Measurements from ENCODE around the gene ZNF302.
A peak's percentile ranks its signal among the peaks of the same experiment; 100 is the strongest.
"Not testable (repeated sequence)": the region's sequence is repeated elsewhere in the genome, so short reads cannot be mapped to it uniquely, and the experiment has no call there.

Gene ZNF302

DNA sequence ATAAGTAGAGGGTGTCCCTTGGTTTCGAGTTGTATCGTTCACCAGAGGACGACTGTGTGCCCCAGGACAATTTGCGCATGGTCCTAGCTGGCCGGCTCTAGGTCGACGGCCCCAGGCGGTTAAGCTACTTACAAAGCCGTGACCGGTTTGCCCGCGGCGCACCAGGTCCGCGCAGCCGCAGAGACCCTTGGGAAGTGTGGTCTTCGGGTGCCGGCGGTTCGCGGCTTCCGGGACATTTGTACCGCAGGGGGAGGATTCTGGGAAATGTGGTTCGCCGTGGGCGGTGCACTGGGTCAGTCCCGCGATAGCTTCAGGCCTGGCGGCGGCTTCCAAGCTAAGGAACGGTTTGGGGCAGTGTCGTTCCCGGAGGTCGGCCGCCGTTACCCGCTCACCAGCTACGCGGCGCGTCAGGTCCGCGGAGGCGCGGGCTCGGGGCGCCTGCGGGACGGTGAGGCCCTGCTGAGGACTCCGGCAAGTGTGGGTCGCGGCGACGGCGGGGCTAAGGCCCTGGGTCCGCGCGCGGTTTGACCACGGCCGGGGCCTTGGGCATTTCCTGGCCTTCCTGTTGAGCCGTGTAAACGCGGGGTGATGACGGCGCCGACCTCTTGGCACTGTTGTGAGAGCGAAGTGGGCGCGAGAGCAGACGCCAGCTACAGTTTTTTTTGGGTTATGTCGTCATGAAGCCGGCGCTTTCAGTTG is at the start of gene ZNF302:
ZNF302 (plus strand) TSS at position 293 of the 699 bp plus-strand sequence. CDS start 1,127 bp downstream, outside the sequence.
- peak; percentile 92 to 93 (median 93) for DNase-seq (ENCODE audit: low read depth in 2 of 3, low spot score in 1 of 3)

DNA sequence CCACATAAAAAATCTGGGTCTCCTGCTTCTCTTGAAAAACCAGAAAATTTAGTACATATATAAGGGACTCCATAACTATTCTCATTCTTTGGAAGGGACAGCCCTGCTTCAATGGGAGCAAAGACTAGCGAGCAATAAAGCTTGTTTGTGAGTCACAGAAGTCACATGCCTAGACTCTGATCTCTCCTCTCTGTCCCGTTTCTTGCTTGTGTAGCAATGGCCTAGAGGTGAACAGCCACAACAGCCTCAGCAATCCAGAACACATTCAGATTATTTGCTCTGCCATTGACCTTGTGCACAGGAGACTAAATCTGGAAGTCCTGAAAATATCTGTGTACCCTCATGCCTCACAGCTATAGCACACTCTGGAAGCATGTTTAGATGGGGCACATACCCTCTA is 43.7 kb upstream of the ZNF302 start:
- DNase-seq (ENCODE audit: low read depth in 2 of 3, low spot score in 1 of 3), result no peak

DNA sequence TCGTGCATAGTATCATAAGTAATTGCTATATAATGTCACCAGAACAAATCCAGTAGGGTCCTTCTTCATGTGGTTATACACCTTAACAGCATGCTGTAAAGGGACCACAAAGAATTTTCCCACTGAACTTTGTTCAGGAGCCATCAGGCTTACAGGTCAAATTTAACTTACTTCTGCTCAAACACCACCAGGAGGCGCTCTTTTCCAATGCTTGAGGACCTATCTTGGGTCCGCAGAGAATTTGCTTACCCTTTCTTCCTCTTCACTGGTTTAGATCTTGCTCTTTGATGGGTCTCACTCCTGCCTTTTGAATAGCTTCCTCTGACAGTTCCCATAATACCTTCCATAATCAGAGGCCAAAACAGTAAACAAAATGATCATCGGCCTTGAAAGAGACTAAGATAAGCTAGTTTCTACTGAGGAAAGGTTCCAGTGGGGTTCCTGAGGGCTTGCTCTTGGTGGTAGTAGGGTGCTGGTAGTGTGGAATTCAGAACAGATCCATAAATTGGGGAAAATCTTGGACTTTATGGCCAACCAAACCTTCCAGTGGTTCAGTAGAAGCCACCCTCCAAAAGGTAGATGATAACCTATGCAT is 37.9 kb upstream of the ZNF302 start:
- DNase-seq (ENCODE audit: low read depth in 2 of 3, low spot score in 1 of 3), result peak; percentile 25 to 61 (median 35)

DNA sequence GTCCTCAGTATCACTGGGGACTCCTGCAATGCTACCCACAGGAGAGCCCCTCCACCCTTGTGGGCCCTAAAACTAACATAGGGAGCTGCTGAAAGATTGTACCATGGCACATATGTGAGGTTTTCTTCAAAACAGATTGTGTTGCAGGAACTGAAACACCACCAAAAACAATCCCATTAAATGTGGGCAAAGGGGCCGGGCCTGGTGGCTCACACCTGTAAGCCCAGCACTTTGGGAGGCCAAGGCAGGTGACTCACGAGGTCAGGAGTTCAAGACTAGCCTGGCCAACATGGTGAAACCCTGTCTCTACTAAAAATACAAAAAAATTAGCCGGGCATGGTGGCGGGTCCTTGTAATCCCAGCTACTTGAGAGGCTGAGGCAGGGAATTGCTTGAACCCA is 35.2 kb upstream of the ZNF302 start:
- no peak for DNase-seq (ENCODE audit: low read depth in 2 of 3, low spot score in 1 of 3)

DNA sequence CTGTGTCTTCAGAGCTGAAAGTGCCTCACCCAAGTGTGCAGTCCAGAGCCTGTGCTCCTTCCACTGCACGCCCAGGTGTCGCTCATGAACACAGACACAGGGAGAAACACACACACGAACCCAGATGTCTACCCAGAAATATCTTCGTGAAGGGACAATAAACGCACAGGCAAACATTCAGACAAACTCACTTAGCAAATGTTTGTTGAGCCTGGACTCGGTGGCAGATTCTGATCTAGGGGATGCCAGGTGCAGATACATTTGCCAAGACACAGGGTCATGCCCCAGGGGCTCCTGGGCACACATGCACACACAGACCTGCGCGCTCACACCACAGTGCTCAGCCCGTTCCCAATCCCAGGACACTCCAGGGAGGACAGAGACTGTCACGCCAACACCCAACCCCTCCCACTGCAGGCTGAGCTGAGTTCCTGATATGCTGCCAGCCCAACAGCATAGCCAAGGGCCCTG is 32.5 kb upstream of the ZNF302 start:
- DNase-seq (ENCODE audit: low read depth in 2 of 3, low spot score in 1 of 3), result no peak

DNA sequence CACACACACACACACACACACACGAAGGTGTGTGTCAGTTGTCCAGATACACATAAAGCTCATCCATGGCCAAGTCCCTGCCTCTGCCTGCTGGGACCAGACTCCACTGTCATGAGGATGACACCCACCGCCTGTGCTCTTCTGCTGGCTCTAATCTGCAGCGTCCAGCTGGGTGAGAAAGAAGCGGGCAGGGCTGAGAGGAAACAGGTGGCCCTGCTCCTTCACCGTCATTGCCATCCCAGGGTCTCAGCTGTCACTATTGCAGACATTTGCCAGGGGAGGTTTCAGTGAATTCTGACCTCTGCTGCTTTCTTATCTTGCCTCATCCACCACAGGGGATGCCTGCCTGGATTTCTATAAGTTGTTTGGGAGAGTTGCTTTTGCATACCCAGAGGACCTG is 31.9 kb upstream of the ZNF302 start:
- DNase-seq (ENCODE audit: low read depth in 2 of 3, low spot score in 1 of 3), result no peak

DNA sequence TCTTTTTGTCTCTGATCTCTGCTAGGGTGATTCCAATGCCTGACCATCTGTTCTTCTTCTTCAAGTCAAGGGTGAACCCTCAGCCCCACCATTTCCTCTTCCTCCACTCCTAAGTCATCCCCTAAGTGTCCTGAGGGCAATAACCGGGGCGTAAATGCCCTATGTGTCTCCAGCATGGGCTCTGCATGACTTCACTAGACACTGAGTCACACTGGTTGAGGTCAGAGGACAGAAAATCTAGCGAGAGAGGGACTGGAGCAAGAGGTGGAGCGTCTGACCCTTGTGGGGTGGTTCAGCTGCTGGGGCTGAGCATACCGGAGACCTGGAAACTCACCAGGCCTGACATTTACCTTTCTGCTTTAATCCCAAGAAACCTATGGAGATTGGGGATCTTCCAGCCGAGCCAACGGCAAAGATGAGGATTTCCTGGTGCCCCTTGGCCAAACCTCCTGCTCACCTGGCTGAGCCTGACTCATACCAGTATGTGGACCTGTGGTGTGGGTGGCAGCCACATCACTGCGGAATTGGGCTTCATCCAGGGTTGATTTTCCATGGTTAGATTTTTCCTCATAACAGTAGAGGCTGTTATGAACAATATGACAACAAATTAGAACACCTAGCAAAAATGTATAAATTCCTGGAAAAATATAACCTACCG is 27.5 kb upstream of the ZNF302 start:
- DNase-seq (ENCODE audit: low read depth in 2 of 3, low spot score in 1 of 3), result no peak

DNA sequence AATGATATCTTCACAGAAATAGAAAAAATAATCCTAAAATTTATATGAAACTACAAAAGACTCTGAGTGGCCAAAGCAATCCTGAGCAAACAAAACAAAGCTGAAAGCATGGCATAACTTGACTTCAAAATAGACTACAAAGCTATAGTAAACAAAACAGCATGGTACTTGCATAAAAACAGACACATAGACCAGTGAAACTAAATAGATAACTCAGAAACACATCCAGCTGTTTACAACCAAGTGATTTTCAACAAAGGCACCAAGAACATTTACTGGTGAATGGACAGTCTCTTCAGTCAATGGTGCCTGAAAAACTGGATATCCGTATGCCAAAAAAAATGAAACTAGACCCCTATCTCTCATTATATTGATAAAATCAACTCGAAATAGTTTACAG is 25.7 kb upstream of the ZNF302 start:
- no peak for DNase-seq (ENCODE audit: low read depth in 2 of 3, low spot score in 1 of 3)

DNA sequence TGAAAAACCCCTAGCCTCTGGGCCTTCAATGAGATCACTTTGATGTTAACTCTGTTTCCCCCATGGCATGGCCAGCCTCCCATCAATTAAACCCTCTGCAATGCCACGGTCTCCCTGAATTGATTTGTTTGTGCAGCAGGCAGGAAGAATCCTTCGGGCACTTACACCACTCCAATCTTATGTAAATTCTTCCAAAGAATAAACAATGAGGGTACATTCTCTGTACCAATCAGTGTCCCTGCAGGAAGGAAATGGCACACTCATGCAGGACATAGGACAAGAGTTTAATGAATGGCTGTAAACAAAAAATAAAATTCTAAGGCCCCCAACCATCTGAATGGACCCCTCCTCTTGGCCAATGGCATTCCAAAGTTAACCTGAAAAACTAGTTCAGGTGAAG is 22.7 kb upstream of the ZNF302 start:
- DNase-seq (ENCODE audit: low read depth in 2 of 3, low spot score in 1 of 3), result no peak

DNA sequence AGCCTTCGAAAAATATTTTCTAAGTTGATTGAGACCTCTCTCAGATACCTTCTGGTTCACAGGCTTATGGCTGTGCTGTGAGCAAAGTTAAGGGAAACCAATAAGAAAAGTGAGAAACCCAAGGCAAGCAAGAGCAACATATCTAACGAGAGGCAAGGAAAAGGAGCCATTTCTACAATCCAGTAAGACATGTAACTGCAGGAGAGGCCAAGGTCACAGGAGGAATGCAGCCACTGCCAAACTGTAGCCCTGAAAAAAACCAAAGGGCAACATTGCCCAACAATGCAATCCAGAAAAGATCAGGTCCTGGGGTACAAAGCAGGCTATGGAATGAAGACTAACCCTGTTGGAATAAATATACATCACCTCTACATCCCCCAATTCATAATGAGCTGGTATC is 21.8 kb upstream of the ZNF302 start:
- DNase-seq (ENCODE audit: low read depth in 2 of 3, low spot score in 1 of 3), result no peak

DNA sequence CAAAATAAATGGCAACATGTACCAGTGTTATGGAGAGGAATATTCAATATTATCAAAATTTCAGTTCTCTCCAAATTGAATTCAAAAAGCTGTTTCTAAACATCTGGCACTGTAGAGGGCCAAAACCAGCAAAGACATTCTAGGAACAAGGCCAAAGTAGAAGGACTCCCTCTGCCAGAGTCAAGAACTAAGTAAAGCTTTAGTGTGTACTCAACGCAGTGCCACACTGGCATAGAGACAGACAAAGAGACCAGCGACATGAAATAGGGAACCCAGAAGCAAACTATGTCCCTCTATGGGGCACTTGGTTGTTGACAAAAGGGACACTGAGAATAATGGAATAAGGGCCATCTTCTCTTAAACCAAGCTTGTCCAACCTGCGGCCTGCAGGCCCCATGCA is 16.1 kb upstream of the ZNF302 start:
- DNase-seq (ENCODE audit: low read depth in 2 of 3, low spot score in 1 of 3), result no peak

DNA sequence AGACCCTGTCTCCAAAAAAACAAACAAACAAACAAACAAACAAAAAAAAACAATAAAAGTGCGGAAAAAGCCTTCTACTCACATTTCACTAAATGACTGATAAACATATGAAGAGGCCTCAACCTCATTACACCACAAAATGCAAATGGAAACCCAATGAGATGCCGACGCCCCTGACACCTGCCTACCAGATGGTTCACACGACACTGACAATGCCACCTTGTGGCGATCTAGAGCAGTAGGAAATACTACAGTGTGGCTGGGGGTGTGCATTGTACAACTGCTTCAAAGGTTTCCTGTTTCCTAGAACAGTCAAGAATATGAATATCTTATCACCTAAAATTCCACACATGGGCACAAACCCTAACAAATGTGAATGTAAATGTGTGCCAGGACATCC is 14.6 kb upstream of the ZNF302 start:
- DNase-seq (ENCODE audit: low read depth in 2 of 3, low spot score in 1 of 3), result peak; percentile 13 to 14 (median 14)

DNA sequence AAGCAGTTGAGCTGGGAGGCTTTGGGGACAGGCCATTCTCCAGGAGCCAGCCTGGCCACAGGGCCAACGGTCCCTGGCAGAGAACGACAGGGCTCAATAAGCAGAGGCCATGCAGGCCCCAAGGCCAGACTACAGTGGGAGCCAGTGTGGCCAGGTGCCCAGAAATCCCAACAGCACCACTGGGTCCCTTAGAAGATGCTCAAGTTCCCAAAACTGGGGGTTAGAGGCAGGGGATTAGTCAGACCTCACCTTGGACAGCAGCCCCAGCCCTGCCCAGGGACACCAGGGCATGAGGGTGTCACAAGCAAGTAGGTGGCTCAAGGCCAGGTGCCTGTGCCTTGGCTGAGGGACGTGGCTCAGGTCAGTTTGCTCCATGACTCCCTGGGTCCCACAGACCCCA is 13.3 kb upstream of the ZNF302 start:
- no peak for DNase-seq (ENCODE audit: low read depth in 2 of 3, low spot score in 1 of 3)

DNA sequence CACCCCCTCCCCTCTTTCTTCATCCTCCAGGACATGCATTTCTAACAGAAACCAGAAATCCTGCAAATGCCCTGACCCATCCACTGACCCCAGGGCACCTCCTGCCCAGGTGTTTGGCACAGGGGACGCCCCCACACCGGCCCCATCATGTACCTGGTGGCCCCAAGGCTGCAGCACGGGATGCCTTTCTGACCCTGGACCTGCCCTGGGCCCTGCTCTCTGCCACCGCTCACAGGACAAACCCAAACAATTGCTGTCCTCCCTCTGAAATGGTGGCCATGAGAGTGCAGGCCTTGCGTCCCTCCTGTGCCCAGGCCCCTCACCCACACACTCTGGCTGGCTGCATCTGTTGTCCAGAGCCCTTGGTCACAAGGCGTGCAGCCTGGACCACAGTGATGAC is 12.6 kb upstream of the ZNF302 start:
- DNase-seq (ENCODE audit: low read depth in 2 of 3, low spot score in 1 of 3), result no peak

DNA sequence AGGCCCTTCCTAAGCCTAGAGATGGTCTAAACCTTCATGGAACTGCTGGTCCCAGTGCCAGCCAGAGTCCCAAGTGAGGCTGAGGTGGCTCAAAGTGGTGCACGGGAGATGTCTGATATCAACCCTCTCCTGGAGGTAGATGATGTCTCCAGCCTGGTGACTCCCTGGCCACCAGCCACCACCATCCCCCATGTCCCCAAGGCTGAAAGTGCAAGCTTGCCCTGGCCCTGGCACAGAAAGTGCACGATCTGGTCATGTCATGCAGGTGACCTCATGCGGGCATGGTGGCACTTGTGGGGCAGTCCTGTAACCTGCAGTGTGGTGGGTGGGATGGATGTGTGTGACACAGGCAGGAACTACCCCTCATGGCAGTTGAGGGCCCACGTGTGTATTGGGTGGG is 12.2 kb upstream of the ZNF302 start:
- not testable (repeated sequence) for DNase-seq (ENCODE audit: low read depth in 2 of 3, low spot score in 1 of 3)

DNA sequence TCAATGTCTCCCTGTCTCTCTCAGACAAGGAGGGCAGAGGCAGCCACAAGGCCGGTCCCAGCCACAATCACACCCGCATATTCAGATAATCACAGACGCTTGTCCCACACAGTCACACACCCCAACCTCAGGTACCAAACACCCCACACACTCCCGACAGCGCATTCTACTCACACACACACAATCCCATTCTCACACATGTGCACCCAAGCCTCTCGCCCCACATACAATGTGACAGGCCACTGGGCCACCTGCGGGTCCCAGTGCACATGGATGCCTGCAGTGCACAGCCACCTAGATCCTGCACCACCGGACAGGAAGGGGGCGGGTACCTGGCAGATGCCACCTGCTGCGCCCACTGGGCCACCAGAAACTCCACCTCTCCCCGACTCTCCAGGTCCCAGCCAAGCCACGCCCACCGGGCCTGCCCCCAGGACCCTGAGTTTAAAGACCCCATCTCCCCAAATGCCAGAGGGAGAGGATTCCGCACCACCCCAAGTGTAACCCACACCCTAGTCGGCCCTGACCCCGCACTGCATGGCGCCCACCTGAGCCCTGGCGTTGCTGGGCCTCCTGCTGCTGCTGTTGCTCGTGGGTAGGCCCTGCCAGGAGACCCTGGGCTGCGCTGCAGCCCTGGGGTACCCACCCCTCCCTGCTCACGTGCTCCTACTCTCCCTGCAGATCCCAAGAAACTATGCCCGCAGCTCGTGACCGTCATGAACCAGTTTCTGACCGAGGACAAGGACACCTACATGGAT is 11.1 kb upstream of the ZNF302 start:
- no peak for DNase-seq (ENCODE audit: low read depth in 2 of 3, low spot score in 1 of 3)

DNA sequence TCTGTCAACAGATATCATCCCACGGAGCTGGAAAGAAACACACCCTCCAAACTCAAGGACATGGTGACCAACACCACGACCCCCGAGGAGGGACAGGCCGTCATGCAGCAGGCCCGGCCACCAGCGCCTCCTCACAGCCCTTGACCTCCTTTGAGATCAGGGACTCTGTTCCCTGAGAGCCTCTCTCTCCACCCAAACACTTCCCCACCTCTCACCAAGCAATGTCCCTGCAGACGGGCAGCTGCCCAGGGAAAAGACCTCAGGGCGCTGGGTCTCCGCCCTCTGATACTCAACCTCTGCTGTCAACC is 10.6 kb upstream of the ZNF302 start:
- no peak for DNase-seq (ENCODE audit: low read depth in 2 of 3, low spot score in 1 of 3)

DNA sequence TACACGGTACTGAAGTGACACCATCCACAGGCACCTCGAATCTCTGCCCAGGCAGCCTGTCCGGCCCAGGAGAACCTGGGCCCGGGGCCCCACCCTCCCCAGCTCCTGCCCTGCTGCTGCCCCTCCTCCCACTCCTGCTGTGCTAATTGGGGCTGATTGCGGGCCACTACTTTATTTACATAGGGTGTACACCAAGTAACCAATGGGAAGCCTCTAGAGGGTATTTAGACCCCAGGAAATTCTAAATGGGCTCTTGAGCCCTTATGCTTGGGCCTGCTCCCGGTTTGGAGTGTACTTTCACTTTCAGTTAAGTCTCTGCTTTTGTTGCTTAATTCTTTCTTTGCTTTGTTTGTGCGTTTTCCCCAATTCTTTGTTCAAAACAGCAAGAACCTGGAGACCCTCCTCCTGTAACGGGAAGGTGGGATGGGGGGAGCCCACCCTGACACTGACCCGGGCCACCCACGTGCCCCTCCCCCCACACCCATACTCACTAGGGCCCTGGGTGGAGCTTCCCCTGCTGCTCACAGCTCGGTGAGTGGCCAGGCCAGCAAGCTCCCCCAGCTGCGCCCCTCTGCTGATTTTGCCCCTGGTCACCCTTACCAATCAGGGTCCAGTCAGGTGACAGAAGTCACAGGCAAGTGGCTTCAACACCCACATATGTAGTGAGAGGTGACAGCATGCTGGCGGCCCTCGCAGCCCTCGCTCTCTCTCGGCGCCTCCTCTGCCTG is 10.0 kb upstream of the ZNF302 start:
- DNase-seq (ENCODE audit: low read depth in 2 of 3, low spot score in 1 of 3), result no peak

DNA sequence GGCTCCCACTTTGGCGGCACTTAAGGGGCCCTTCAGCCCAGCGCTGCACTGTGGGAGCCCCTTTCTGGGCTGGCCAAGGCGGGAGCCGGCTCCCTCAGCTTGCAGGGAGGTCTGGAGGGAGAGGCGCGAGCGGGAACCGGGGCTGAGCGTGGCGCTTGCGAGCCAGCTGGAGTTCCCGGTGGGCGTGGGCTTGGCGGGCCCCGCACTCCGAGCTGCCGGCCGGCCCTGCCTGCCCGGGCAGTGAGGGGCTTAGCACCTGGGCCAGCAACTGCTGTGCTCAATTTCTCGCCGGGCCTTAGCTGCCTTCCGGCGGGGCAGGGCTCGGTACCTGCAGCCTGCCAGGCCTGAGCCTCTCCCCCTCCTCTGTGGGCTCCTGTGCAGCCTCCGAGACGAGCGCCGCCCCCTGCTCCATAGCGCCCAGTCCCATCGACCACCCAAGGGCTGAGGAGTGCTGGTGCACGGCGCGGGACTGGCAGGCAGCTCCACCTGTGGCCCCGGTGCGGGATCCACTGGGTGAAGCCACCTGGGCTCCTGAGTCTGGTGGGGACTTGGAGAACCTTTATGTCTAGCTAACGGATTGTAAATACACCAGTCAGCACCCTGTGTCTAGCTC is 9.3 kb upstream of the ZNF302 start:
- DNase-seq (ENCODE audit: low read depth in 2 of 3, low spot score in 1 of 3), result not testable (repeated sequence)

DNA sequence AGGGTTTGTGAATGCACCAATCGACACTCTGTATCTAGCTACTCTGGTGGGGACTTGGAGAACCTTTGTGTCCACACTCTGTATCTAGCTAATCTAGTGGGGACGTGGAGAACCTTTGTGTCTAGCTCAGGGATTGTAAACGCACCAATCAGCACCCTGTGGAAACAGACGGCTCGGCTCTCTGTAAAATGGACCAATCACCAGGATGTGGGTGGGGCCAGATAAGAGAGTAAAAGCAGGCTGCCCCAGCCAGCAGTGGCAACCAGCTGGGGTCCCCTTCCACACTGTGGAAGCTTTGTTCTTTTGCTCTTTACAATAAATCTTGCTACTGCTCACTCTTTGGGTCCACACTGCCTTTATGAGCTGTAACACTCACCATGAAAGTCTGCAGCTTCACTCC is 8.8 kb upstream of the ZNF302 start:
- not testable (repeated sequence) for DNase-seq (ENCODE audit: low read depth in 2 of 3, low spot score in 1 of 3)

DNA sequence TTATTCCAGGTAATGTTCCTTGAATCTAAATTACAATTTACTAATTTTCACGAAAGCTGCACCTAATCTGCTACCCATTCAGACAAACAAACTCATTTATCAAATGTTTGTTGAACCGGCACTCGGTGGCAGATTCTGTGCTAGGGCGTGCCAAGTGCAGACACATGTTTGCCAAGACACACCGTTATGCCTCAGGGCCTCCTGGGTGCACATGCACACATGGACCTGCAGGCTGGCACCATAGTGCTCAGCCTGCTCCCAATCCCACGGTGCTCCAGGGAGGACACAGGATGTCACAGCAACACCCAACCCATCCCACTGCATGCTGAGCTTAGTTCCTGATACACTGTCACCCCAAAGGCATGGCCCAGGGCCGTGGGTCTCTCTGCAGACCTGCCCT is 8.2 kb upstream of the ZNF302 start:
- no peak for DNase-seq (ENCODE audit: low read depth in 2 of 3, low spot score in 1 of 3)

Data from stimulated activated CD4-positive, alpha-beta T cell treated with anti-CD3 and anti-CD28 coated beads, Interleukin-12 subunit alpha, Interleukin-12 subunit beta, amount 100 ng/mL, for 48 hours (primary cell).